ENCODE measurements around the gene PLXNA1. TPM values are rescaled to one million over a fixed set of nuclear protein-coding genes. Genes with fewer than 3 reads are reported as not detected.

Gene PLXNA1
- total and polyA plus RNA-seq, 9 of the 15 experiments (the other 6 are each of a cell fraction or from before 2014, with no cell fraction given) = 0.23 to 59.9 (median 16.8) TPM

GRCh38 chr3:126937973-126938372 lies 44.9 kb upstream of the PLXNA1 start (continued):
- TF ChIP-seq ATF6 (CRISPR knock-in tag; IDR thresholded peaks at IDR 0.05) (no peak), ZNF324 (CRISPR knock-in tag; IDR thresholded peaks at IDR 0.05) (no peak), ZNF717 (CRISPR knock-in tag; IDR thresholded peaks at IDR 0.05) (no peak), PBX2 (CRISPR knock-in tag; IDR thresholded peaks at IDR 0.05; ENCODE audit: low read depth) (no peak), PBX2 (tag; conservative IDR thresholded peaks at IDR 0.05; ENCODE audit: low read depth) (peak; percentile 22; the same call in 1 of the 2 replicates), HOMEZ (CRISPR knock-in tag; IDR thresholded peaks at IDR 0.05) (no peak), E2F8 (IDR thresholded peaks at IDR 0.05; ENCODE audit: low read depth, partially characterized antibody) (no peak), EP300 (IDR thresholded peaks at IDR 0.05; ENCODE audit: low read length) (no peak), VEZF1 (CRISPR knock-in tag; IDR thresholded peaks at IDR 0.05) (no peak), ZNF274 (IDR thresholded peaks at IDR 0.05; ENCODE audit: borderline replicate concordance, low read depth, low read length) (no peak), GTF2F1 (IDR thresholded peaks at IDR 0.05; ENCODE audit: low read depth, low read length) (no peak), PHB (CRISPR knock-in tag; IDR thresholded peaks at IDR 0.05) (no peak), DEAF1 (CRISPR knock-in tag; IDR thresholded peaks at IDR 0.05) (no peak), NFIC (IDR thresholded peaks at IDR 0.05) (peak; percentile 87), THAP7 (CRISPR knock-in tag; IDR thresholded peaks at IDR 0.05) (no peak), CBFA2T2 (conservative IDR thresholded peaks at IDR 0.05) (peak; percentile 49)

Measured in K562 (cell line).